ENCODE data around the gene GPATCH8.

DNA sequence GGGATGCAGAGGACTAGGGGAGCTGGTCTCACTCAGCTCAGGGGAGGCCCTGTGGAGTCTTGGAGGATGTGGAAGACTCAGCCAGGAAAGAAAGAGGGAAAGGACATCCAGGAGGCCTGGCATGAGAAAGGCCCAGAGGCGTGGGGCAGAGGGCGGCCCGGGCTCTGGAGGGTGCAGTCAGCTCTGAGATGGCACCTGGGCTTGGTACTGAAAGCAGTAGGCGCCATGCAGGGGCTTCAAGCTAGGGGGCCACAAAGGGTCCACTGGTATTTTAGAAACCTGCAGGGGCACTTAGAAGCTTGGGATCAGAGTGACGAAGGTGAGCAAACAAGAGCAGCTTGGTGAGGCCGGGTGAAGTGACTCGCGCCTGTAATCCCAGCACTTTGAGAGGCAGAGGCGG, 145.1 kb downstream of the GPATCH8 start:
- TF ChIP-seq CTCF (IDR thresholded peaks at IDR 0.05) (no peak), POLR2AphosphoS5 (IDR thresholded peaks at IDR 0.05) (no peak), POLR2A (IDR thresholded peaks at IDR 0.05) (no peak)
